GM21825 (cell line): ENCODE data around the gene KIF18B.

Source experiments
- ATAC-seq: cut with Tn5 transposase; IDR thresholded peaks from one replicate; pipeline ENCODE4 v1.9.1; 2021; ENCODE audit warnings: mild to moderate bottlenecking, moderate library complexity; ENCODE audit not compliant: unreplicated experiment

The KIF18B gene

DNA sequence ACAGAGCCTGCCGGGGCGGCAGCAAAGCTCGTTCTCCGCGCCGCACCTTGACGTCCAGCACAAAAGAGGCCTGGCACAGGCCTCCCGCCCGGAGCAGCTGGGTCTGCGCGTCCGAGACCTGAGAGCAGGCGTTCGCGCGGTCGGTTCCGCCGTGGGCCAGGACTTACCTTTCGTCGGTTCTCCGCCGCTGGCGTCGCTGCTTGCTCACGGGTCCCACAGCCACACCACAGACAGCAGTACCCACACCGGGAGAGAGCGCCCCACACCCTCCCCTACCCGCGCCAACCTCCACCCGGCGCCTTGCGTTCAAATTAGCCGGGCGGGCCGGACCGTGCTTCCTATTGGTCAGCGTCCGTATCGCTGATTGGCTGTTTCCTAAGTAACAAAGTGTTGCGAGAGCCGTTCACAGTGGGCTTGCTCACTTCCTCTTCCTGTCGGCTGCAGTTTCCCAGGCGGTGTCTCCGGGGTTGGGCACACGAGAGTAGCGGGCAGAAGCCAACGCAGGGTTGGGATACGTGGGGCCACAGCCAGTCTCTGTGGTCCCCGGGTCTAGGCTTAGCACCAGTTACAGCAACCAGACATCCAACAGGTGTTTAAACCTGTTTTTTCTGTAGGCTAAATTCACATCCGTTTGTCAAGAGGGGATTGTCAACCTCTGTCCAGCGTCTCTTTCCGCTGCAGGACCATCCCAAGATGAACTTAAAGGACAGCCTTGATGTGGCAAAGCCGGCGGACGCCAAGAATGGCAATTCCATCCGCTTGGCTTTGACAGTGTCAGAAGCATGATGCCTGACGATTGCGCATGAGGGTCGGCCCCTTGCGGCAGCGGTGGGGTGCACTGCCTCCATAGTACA, at the start of gene KIF18B:
Gene KIF18B, minus strand, starts transcription at position 313 of the 854 bp plus-strand sequence. CDS start 11,429 bp downstream, outside the sequence.
- peak; percentile 91 for ATAC-seq

DNA sequence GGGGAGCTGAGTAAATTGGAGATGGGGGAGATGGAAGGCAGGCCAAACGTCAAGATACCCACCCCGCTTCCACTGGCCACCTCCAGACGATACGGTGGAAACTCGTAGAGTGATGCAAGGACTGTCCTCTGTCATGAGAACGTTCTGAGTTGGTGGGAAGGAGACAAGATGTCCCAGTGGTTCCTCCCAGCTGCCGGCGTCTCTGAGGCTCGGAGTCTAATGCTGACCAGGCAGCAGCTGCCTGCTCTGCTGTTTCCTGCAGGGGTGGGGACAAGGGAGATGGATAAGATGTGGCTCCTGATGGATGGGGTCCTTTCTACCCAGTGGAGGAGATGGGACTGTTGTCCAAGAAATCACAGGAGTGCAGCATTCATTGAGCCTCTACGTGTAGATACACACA, 48.7 kb upstream of the KIF18B start:
- ATAC-seq, result no peak

DNA sequence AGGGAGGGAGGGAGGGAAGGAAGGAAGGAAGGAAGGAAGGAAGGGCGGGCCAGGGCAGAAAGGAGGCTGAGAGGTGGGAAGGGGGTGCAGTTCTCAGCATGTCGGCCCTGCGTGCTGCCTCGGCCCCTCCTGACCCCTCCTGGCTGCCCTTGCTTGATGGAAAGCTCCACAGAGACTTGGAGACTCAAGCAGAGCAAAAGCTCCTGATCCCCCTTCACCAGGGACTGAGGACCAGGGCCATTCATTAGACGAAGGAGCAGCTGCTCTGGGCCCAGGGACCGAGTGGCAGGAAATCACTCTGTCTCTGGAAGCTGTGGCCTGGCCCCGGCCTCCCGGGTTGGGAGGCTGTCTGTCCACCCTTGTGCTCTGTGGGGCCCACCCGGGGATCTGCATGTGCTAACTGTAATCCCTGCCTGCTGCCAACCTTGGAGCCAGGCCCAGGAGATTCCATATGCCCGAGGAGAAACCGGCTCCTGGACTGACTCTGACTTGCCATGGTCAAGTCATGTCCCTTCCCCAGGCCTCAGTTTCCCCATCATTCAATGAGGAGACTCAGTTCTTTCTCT, 47.9 kb upstream of the KIF18B start:
- no peak for ATAC-seq

DNA sequence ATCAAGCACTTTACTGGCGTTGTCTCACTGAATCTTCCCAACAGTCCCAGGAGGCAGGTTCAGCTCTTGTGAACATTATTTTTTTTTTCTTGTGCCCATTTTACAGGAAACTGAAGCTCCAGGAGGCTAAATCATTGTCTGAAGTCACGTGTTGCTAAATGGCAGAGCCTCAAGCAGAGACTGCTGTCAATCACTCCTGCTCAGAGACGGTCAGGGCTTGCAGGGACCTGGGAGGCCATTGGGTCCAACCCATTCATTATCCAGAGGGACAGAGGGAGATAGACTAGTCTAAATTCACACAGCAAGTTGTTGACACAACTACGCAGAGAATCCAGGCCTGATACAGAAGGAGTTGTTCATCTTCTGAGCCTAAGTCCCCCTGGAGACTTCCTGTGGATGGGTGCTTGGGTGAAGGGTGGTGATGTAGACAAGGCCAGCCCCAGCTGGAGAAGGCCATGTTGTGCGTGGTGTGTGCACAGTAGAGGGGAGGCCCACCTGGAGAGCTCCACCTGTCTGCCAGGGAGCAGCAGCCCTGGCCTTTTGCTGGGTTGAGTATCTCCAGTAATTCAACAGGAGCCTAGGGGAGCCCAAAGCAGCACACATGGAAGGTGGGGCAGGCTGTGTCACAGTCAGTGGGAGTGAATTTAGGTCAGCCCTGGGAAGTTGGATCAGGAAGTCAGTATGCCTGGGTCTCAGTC, 44.8 kb upstream of the KIF18B start:
- no peak for ATAC-seq

DNA sequence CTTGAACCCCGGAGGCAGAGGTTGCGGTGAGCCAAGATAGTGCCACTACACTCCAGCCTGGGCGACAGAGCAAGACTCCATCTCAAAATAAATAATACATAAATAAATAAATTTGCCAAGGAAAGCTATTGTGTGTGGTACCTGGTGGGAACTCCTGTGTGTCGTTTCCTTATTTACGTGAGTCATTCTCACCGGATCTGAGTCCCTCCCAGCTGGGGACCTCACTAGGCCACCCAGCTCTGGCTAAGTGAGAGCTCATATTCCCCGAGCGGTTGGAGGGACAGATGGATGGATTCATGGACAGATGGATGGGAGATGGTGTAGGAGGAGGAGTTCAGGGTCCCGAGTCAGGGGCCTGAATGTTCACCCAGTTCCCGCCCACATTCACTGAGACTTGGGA, 43.4 kb upstream of the KIF18B start:
- no peak for ATAC-seq

DNA sequence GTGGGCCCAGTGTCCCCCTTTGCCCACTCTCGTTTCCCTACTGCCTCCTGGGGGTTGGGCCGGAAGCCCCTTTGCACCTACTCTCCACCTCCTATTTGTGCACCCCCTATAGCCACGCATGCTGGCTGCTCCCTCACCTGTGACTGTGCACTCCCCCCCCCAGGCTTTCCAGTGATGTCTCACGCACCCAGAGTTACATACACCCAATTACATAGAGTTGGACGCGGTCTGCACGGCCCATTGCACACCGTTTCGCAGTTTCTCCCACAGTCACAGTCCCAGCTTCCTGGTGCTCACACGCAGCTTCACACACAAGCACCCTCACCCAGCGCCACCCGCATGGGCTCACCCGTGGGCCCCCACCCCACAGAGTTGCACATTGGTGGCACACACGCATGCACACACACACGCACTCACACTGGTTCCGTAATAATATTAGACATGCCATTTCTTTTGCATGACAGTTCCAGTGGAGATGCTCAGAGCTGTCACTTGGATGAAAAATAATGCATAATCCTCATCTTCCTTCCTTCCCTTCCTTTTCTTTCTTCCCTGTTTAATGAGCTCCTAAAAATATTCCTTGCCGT, 42.1 kb upstream of the KIF18B start:
- no peak for ATAC-seq

DNA sequence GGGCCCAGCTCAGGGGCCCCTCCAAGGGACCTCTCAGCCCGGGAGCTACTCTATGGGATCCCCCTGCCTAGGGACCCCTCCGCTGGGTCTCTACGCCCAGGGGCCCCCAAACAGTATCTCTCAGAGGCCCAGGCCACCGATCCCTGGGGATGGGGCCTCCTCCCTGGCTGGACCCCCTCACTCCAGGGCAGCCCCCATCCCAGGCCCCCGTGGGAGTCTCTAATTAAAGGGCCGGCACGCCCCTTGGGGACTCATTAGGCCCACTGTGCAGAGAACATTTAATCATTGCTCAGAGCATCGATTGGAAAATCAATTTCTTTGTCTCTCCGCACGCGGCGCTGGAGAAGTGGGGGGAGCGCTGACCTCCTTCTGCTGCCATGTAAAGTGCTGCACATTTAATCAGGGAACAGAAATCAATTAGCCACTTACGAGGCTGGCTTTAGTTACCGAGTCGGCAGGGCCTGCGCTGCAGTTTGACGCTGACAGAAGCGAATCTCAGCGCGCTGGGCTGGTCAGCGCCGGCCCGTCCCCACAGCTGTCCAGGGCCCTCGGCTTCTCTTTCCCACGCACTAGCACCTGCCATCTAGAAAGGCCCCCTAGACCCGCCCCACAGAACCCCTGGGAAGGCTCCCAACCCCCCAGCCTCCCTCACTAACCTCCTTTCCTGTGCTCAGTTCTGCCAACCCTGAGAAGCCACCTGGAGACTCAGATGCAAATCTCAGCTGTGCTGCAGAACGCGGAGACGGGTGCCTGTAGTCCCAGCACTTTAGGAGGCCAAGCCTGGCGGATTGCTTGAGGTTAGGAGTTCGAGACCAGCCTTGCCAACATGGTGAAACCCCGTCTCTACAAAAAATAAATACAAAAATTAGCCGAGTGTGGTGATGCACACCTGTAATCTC, 40.7 kb upstream of the KIF18B start:
- ATAC-seq, result no peak

DNA sequence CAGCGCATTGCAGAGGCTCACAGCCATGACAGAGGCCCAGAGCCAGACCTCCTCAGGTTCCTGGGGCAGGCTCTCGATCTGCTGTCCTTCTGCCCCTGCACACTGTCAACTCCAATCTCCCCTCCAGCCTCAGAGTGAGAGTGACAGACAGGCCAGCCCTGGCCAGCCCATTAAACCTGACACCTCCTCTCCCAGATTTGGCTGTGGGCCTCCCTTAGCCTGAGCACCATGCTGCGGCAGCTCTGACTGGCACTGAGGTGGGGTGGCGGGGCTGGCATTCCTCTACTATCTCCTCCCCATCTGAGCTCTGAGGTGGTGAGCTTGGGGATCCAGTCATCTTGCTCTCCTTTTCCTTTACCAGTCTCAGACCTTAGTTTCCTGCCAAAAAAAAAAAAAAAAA, 36.0 kb upstream of the KIF18B start:
- no peak for ATAC-seq

DNA sequence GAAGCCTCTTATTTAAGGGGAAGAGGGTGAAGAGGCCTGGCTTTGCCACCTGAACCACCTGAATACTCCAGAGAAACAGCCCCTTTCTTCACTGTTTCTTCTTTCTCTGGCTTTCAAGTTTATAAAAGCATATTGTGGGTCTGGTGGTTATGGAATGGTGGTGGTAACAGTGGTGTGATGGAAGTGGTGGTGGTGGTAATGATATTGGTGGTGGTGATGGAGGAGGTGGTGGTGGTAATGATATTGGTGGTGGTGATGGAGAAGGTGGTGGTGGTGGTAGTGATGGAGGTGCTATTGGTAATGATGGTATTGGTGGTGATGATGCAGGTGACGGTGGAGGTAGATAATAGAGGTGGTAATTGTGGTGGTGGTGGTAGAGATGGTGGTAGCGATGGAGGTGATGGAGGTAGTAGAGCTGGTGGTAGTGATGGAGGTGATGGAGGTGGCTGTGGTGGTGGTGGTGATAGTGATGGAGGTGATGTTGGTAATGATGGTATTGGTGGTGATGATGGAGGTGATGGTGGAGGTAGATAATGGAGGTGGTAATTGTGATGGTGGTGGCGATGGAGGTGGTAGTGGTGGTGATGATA, 34.6 kb upstream of the KIF18B start:
- ATAC-seq, result no peak

DNA sequence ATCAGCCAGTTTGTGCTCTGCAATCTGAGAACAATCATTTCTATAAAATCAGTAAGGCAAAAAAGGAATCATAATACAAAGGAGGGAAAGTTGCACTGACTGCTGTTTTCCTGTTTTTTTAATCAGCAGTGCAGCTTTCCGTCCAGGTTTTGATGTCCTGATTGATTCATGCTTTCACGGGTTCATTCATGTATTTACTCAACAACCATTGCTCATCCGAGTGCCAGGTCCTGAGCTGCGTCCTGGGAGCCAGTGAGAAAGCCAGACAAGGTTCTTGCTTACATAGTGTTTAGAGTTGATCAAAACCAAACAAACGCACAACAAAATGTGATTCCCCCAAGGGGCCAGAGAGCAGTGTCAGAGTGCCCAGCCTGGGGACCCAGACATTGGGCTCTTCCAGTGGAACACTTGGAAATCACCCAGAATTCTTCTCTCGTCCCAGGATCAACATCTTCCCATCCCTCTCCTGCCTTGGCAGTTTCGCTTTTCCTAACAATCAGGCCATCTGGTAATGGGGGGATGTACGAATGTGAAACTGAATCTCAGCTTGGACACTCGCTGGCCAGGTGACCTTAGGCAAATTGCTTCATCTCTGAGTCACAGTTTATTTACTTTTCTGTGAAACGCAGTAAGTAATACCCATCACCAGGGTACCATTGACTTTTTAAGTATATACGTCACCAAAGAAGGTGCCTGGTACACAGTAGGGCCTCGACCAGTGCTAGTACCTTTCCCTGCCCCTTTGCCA, 33.8 kb upstream of the KIF18B start:
- ATAC-seq, result no peak

DNA sequence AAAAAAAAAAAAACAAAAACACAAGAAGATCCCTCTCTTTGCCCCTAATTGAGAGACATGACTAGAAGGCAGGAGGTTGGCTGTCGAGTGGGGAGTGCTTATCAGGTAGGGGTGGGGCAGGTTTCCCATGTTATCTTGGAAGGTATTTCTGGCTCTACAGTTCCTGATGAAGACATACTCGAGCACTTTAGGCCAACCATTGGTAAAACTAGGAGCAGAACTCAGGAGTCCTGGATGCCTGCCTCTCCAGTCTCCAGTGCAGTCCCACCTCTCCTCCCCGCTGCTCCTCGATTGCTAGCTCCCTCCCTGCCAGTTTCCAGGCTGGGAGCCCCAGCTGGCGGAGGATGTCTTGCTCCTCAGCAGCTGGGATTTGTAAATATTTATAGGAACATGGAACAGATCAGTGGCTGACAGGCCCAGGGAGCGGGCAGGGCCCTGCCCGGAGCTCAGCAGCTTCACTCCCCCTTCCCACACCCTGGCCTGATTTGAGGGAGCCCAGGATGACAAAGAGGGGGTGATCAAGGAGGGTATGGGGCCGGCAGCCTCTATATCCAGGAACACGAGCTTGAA, 31.9 kb upstream of the KIF18B start:
- no peak for ATAC-seq

DNA sequence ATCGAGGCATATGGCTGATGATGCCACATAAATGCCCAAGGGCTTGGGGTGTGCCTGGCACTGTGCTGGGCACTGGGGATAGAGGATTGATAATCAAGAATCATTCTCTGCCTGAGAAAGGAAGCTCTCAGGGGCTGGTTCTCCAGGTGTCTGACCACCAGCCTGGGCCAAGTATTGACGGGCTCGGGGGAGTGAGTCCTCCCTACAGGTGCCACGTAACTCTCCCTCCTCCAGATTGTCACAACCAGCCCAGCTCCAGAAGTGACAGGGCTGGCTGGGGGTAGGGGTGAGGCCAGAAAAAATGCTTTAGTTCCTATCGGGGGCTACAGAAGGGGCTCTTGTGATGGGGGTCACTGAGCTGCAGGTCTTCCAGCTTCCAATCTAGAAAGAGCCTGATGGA, 31.2 kb upstream of the KIF18B start:
- ATAC-seq, result no peak

DNA sequence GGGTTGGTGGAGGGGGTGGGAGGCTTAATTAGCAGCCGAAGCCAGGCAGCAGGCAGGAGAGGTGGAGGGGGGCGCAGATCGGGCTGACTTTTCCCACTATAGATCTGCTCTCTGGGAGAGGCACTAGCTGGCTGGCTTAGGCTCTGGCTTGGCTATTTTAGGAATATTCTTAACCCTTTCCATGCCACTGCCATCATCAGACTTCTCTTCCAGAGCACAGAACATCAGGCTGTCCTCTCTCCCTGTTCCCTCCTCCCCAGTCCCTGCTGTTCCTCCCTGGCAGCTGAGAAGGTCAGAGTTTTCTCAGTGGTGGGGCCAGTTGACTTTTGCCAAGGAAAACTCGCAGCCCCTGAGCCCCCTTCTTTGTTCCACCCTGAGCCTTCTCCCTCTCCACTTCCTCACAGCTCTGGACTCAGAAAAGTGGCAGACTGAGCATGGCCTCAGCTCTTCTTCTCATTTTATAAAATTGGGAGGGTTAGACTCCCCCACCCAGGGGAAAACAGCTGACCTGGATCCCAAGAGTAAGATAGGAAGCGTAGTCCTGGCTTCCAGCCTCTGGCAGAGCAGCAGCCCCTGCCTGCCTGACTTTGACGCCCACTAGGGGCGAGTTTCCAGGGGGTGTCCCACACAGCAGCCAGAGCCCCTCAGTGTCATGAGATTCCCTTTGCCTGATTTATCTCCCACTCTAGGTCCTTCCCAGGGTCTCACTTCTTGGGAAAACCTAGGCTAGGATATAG, 30.4 kb upstream of the KIF18B start:
- no peak for ATAC-seq

DNA sequence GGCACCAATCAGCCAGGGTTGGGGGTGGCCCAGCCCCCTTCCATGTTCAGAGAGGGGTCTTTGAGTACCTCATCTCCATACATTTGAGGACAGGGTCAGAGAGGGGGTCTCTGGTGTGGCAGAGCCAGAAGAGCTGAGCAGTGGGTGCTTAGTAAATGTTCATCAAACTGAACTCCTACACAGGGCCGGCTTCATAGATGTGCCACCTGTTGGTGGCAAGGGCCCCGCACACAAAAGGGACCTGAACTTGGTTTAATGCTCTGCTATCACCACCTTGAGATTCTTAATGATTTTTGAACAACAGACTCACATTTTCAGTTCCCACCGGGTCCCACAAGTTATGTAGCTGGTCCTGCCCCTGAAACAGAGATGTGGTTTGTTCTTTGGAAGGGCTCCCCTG, 29.5 kb upstream of the KIF18B start:
- no peak for ATAC-seq

DNA sequence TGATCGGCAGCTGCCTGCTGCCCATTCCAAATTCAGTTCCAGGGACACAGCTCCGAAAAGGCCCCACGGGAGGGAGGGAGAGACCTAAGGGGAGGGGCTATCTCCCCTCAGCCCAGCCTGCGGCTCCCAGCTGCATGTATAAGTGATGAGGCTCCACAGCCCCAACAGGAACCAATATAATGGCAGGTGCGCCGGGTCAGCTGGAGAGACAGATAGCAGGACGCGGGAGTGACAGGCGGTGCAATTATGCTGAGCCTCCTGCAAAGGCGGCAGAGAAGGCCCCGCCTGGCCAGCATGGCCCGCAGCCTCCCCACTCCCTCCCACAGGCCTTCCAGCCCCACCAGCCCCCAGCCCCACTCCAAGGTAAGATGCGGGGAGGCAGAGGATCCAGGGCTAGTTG, 28.6 kb upstream of the KIF18B start:
- ATAC-seq, result no peak

DNA sequence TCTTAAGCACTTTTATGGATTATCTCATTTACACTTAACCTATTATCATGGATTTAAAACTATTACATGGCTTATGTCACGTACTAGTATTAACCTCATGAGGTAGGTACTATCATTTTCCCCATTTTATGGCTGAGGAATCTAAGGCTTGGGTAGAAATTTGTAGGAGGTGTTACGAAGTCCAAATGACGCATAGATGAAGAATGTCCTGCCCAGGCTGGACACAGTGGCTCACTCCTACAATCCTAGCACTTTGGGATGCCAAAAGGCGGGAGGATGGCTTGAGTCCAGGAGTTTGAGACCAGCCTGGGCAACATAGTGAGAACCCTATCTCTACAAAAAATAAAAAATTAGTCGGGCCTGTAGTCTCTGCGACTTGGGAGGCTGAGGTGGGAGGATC, 25.4 kb upstream of the KIF18B start:
- no peak for ATAC-seq

DNA sequence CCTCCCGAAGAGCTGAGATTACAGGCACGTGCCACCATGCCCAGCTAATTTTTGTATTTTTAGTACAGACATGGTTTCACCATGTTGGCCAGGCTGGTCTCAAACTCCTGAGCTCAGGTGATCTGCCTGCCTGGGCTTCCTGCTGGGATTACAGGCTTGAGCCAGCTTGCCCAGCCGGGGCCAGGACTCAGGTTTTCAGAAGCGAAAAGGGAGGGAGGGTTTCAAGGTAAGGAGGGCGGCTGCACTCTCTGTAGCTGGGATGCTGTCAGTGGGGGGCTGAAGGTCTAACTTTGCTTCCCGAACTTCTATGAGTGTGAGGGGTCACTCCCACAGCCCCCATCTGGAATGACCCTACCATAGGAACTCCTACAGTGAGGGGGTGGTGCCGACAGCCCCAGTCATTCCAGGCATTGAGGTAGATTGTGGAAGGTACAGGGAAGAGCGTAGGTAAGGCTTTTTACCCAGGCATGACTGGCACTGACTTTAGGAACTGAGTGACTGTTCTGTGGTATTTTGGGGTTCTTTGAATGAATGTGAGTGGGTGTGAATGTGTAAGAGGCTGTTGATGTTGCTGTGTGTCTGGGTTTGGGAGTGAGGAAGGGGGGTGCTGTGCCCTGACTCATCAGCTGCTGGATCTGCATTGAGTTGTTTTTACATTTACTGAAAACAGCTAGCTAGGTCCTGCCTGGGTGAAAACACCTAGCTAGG, 24.4 kb upstream of the KIF18B start:
- ATAC-seq, result no peak
